NCI-H1417 (cell line): ENCODE measurements around the gene VASN.
A peak's percentile ranks its signal among the peaks of the same experiment; 100 is the strongest.

Experiments used
- DNase-seq, 3 experiments: peaks; one replicate each; lab custom pipeline; 2025; lab: John Stamatoyannopoulos, UW

Gene VASN

GRCh38 chr16:4372578-4373355, 1.1 kb downstream of the VASN start:
- DNase-seq: peak in 2 of 3 experiments; percentile 27 to 69

GRCh38 chr16:4373356-4373908, 1.8 kb downstream of the VASN start:
- peak in 1 of 3 experiments; percentile 50 for DNase-seq

GRCh38 chr16:4373909-4374742, 2.5 kb downstream of the VASN start:
- DNase-seq: no peak

GRCh38 chr16:4375717-4376116, 4.1 kb downstream of the VASN start:
- no peak for DNase-seq

GRCh38 chr16:4376126-4376892, 4.7 kb downstream of the VASN start:
- DNase-seq: no peak

GRCh38 chr16:4376893-4377572, 5.4 kb downstream of the VASN start:
- DNase-seq: no peak

GRCh38 chr16:4377573-4378154, 6.0 kb downstream of the VASN start:
- DNase-seq: no peak

- no peak for DNase-seq
These were observed 6.6 kb downstream of the VASN start for GRCh38 chr16:4378161-4378666.

GRCh38 chr16:4378999-4379690, 7.5 kb downstream of the VASN start:
- no peak for DNase-seq

DNA sequence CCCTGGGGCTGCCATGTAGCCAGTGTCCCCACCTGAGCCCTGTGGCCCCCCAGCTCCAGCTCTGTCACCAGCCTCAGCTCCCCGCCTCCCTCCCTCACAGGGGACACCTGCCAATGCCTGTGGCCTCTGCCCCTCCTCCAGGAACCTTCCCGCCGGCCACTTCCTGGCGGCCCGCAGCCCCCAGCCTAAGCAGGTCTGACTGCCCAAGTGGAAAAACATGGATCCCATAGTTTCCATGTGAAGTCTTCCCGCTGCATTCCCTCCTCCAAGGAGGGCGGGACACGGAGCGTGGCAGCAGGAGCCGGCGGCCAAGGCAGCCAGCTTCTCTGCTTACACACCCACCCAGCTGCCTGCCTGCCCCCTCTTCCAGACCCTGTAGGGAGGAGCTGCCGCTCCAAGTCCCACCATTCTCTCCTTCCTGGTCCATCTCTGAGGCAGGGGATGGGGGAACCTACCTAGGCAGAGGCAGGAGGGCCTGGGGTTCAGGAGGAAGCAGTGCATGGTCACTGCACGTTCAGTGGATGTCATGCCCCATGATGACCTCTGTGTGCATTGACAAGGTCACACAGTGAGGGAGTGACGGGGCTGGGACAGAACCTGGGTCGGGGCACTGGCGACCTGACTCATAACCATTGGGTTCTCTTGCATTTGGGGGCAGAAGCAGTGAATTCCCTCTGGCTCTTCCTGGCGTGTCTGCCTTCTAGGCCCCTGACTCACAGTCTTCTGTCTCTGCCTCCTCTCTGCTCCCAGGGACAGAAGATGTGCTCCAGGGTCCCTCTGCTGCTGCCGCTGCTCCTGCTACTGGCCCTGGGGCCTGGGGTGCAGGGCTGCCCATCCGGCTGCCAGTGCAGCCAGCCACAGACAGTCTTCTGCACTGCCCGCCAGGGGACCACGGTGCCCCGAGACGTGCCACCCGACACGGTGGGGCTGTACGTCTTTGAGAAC, 8.7 kb downstream of the VASN start:
- no peak for DNase-seq

GRCh38 chr16:4381072-4381934, 9.7 kb downstream of the VASN start:
- no peak for DNase-seq

DNA sequence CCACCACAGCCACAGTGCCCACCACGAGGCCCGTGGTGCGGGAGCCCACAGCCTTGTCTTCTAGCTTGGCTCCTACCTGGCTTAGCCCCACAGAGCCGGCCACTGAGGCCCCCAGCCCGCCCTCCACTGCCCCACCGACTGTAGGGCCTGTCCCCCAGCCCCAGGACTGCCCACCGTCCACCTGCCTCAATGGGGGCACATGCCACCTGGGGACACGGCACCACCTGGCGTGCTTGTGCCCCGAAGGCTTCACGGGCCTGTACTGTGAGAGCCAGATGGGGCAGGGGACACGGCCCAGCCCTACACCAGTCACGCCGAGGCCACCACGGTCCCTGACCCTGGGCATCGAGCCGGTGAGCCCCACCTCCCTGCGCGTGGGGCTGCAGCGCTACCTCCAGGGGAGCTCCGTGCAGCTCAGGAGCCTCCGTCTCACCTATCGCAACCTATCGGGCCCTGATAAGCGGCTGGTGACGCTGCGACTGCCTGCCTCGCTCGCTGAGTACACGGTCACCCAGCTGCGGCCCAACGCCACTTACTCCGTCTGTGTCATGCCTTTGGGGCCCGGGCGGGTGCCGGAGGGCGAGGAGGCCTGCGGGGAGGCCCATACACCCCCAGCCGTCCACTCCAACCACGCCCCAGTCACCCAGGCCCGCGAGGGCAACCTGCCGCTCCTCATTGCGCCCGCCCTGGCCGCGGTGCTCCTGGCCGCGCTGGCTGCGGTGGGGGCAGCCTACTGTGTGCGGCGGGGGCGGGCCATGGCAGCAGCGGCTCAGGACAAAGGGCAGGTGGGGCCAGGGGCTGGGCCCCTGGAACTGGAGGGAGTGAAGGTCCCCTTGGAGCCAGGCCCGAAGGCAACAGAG, 10.5 kb downstream of the VASN start:
- DNase-seq: no peak

- DNase-seq: no peak
These were observed 11.2 kb downstream of the VASN start for GRCh38 chr16:4382795-4383357.

- DNase-seq: no peak
These were observed 12.2 kb downstream of the VASN start for GRCh38 chr16:4383591-4384444.

DNA sequence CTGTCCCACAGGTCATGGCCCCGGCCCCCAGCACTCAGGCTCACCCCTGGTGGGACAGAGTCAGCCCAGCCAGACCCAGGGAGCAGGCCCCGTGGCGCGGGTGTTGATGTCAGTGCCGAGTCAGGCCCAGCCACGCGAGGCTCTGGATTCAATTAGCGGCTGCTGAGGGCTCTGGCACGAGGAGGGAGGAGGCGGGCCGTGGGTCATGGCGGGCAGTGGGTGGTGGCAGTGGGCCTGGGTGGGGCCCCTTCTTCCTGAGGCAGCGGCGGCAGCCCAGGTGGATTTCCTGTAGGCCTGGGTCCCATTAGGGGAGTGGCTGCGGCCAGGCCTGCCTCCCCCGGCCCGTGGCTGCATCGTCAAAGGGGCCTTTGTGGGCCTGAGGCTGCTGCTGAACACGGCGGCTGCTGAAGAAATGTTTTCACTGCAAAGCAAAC, 12.9 kb downstream of the VASN start:
- no peak for DNase-seq
